Endothelial cell of umbilical vein (primary cell): ENCODE measurements around the gene MTAP. TPM values are rescaled to one million over a fixed set of nuclear protein-coding genes. Genes with fewer than 3 reads are reported as not detected.
A peak's percentile ranks its signal among the peaks of the same experiment; 100 is the strongest.

Experiments used
- BruUV-seq: library from RNA; stranded (reverse); fragments of 400-500 nt; replicated peaks from 2 replicates; lab custom pipeline; 2021; lab: Mats Ljungman, UMichigan
- CTCF ChIA-PET: fragments of 300-600, 350-600 bp; sonication (Branson Sonifier 250); formaldehyde crosslinking; loops from one replicate; lab custom pipeline; 2021; ENCODE audit warnings: antibody characterized with exemption, inconsistent platforms; lab: Charles Lee
- POLR2A ChIA-PET: fragments of 300-600, 350-600 bp; sonication (Branson Sonifier 250); formaldehyde crosslinking; loops from one replicate; lab custom pipeline; 2021; ENCODE audit warnings: antibody characterized with exemption, inconsistent platforms; lab: Charles Lee
- DNase-seq: peaks from one replicate; pipeline ENCODE4 v3.0.0-alpha.2; 2011; ENCODE audit warnings: low read depth, low spot score
- FAIRE-seq: peaks from 2 replicates; lab custom pipeline; 2011; peaks lifted over from hg19 to GRCh38; lab: Jason Lieb, UNC
- H2AFZ ChIP-seq: 2 replicates; pipeline ENCODE4 v1.6.0; 2012; ENCODE audit warnings: low read depth, low read length, control low read depth, inconsistent platforms
- H3K27ac ChIP-seq: 2 replicates; pipeline ENCODE4 v1.5.1; 2011; ENCODE audit warnings: low read depth, mild to moderate bottlenecking, control low read depth, low read length, moderate library complexity; ENCODE audit not compliant: insufficient read depth
- H3K27me3 ChIP-seq, 2 experiments: 2 replicates each; pipeline versions ENCODE4 v1.6.0 to v1.6.1; 2011; ENCODE audit warnings: low read length in 2 of 2, mixed read lengths in 1 of 2; ENCODE audit not compliant: control insufficient read depth in 2 of 2, insufficient read depth in 2 of 2
- H3K36me3 ChIP-seq, 2 experiments: 2 replicates in 1 of 2; 3 replicates in 1 of 2; pipeline ENCODE4 v1.5.1; 2011; ENCODE audit warnings: low read length in 2 of 2, mild to moderate bottlenecking in 1 of 2, moderate library complexity in 1 of 2; ENCODE audit not compliant: control insufficient read depth in 2 of 2, insufficient read depth in 2 of 2; ENCODE audit errors: extremely low read depth in 1 of 2
- H3K4me1 ChIP-seq: 3 replicates; pipeline ENCODE4 v1.5.1; 2011; ENCODE audit warnings: mild to moderate bottlenecking, low read length; ENCODE audit not compliant: control insufficient read depth, insufficient read depth; ENCODE audit errors: extremely low read depth
- H3K4me2 ChIP-seq: 2 replicates; pipeline ENCODE4 v1.6.1; 2011; ENCODE audit warnings: low read length, control low read depth, mixed read lengths; ENCODE audit not compliant: insufficient read depth
- H3K4me3 ChIP-seq, 3 experiments: fragments of 200-600 bp in 1 of 3; sonication (generic), shearing (Covaris generic) in 1 of 3; replicated peaks in 1 of 3; 2 replicates each; pipeline ENCODE4 v1.5.1; 2011 to 2016; ENCODE audit warnings: control low read depth in 3 of 3, low read length in 3 of 3, mild to moderate bottlenecking in 2 of 3, inconsistent platforms in 1 of 3, low read depth in 1 of 3, moderate library complexity in 1 of 3; ENCODE audit not compliant: insufficient read depth in 1 of 3
- H3K79me2 ChIP-seq: 2 replicates; pipeline ENCODE4 v1.6.0; 2012; ENCODE audit warnings: low read length, inconsistent platforms; ENCODE audit not compliant: control insufficient read depth, insufficient read depth
- H3K9ac ChIP-seq: replicated peaks from 2 replicates; pipeline ENCODE3; 2011; ENCODE audit warnings: low read length, control low read depth; ENCODE audit not compliant: insufficient read depth; ENCODE audit errors: extremely low read depth
- H3K9me1 ChIP-seq: replicated peaks from 3 replicates; pipeline ENCODE4 v1.6.0; 2011; ENCODE audit warnings: mild to moderate bottlenecking, low read length; ENCODE audit not compliant: control insufficient read depth, insufficient read depth; ENCODE audit errors: extremely low read depth
- H3K9me3 ChIP-seq: replicated peaks from 2 replicates; pipeline ENCODE4 v1.5.1; 2012; ENCODE audit warnings: low read length, inconsistent platforms; ENCODE audit not compliant: control insufficient read depth, insufficient read depth
- H4K20me1 ChIP-seq: replicated peaks from 2 replicates; pipeline ENCODE3; 2011; ENCODE audit warnings: mild to moderate bottlenecking, low read length; ENCODE audit not compliant: control insufficient read depth, insufficient read depth; ENCODE audit errors: extremely low read depth
- FOS ChIP-seq: IDR thresholded peaks from 2 replicates; pipeline ENCODE4 v1.6.1; 2011; ENCODE audit warnings: mild to moderate bottlenecking, low read length, moderate library complexity, borderline replicate concordance; ENCODE audit not compliant: insufficient read depth
- GATA2 ChIP-seq: IDR thresholded peaks from 2 replicates; pipeline ENCODE4 v1.7.0; 2011; ENCODE audit warnings: low read depth, mild to moderate bottlenecking, moderate library complexity, mixed read lengths, low read length; ENCODE audit not compliant: insufficient read length, insufficient read depth
- JUN ChIP-seq: IDR thresholded peaks from 2 replicates; pipeline ENCODE4 v1.6.1; 2011; ENCODE audit warnings: borderline replicate concordance, low read depth; ENCODE audit not compliant: insufficient read length, insufficient read depth
- POLR2AphosphoS5 ChIP-seq: IDR thresholded peaks from 2 replicates; pipeline ENCODE4 v1.6.1; 2012; ENCODE audit warnings: low read depth, mild to moderate bottlenecking, control low read depth, low read length, moderate library complexity; ENCODE audit not compliant: insufficient read depth
- dilution Hi-C: fragments of 300-500 bp; cut with MboI; formaldehyde crosslinking; loops from one replicate; pipeline ENCODE4 v1.15.0; 2019; ENCODE audit warnings: low sequenced_read_pairs; ENCODE audit not compliant: extremely low pct_ligation_motif_present
- intact Hi-C: fragments of 100-400 bp; cut with micrococcal nuclease; formaldehyde crosslinking; loops from one replicate; pipeline ENCODE4 v1.10.0; 2022
- polyA plus RNA-seq, 4 experiments: library from polyadenylated mRNA; depleted of rRNA in 3 of 4; stranded (reverse) in 3 of 4; unstranded in 1 of 4; fragments of >200 nt; gene quantifications; 2 replicates each; pipeline versions ENCODE4 v1.2.1 to v1.2.3, GENCODE V29; 2011 to 2012; ENCODE audit warnings: missing spikeins in 1 of 4
- total RNA-seq: library from RNA; stranded (reverse); gene quantifications from 2 replicates; pipeline ENCODE4 v1.2.3, GENCODE V29; 2021
- TF ChIP-seq, protein P1 (sequence below), 2 donors: IDR thresholded peaks; 1 replicate in 1 of 2; 2 replicates in 1 of 2; pipeline ENCODE4 v1.5.1; 2011; ENCODE audit warnings: low read length in 2 of 2, mild to moderate bottlenecking in 2 of 2, moderate library complexity in 2 of 2, control low read depth in 1 of 2, inconsistent platforms in 1 of 2, low read depth in 1 of 2; ENCODE audit not compliant: insufficient read depth in 1 of 2; ENCODE audit errors: extremely low read depth in 1 of 2

Gene MTAP
- total and polyA plus RNA-seq, 2 donors (not counting 3 experiments of a cell fraction or from before 2014, with no cell fraction given) = 11.3 to 55.1 TPM

DNA sequence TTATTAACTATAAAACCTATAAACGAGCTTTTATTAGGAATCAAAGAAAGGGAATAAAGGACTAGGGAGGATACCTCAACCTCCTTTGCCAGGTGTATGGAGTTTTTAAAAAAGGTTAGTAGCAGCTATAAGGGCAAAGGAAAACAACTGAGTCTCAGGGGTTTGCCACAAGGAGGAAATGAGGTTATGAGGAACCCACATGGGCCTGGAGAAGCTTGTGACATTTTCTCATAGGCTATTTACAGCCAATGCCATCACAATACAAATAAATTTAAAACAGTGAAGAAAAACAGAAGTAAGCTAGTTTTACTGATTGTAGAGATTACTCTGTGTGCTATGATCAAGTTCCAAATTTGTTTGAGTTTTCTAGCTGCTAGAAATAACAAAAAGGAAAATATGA lies 99.1 kb downstream of the MTAP start:
- FAIRE-seq (no peak), DNase-seq (no peak)
- Histone ChIP-seq H3K4me1 (peaks cover 18% of the 10 kb centered on the region), H3K36me3 (no peaks in the 10 kb centered on the region), H3K4me3 (no peak overlapping the region), H3K4me2 (no peak overlapping the region), H3K27ac (no peak overlapping the region), H4K20me1 (no peaks in the 10 kb centered on the region), H3K9ac (no peak overlapping the region), H3K27me3 (no peaks in the 10 kb centered on the region), H3K9me1 (no peaks in the 10 kb centered on the region), H2AFZ (no peak overlapping the region), H3K9me3 (no peaks in the 10 kb centered on the region), H3K79me2 (no peaks in the 10 kb centered on the region)
- CTCF ChIA-PET = interaction anchor here (0.7 to 1.9 kb wide), 8 partner anchors 8 to 107 kb away, joined by 3 to 7 read pairs (median 4); no protein-coding TSS in a partner anchor
- dilution Hi-C loops (no loop called here), intact Hi-C loops (no loop called here)
- TF ChIP-seq, protein P1, sequence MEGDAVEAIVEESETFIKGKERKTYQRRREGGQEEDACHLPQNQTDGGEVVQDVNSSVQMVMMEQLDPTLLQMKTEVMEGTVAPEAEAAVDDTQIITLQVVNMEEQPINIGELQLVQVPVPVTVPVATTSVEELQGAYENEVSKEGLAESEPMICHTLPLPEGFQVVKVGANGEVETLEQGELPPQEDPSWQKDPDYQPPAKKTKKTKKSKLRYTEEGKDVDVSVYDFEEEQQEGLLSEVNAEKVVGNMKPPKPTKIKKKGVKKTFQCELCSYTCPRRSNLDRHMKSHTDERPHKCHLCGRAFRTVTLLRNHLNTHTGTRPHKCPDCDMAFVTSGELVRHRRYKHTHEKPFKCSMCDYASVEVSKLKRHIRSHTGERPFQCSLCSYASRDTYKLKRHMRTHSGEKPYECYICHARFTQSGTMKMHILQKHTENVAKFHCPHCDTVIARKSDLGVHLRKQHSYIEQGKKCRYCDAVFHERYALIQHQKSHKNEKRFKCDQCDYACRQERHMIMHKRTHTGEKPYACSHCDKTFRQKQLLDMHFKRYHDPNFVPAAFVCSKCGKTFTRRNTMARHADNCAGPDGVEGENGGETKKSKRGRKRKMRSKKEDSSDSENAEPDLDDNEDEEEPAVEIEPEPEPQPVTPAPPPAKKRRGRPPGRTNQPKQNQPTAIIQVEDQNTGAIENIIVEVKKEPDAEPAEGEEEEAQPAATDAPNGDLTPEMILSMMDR (IDR thresholded peaks at IDR 0.05; ENCODE audit: extremely low read depth in 1 of 2, insufficient read depth in 1 of 2, low read depth in 1 of 2, low read length in 2 of 2) = no peak
- POLR2A ChIA-PET = no interaction called here
- BruUV-seq = no TSS peak

DNA sequence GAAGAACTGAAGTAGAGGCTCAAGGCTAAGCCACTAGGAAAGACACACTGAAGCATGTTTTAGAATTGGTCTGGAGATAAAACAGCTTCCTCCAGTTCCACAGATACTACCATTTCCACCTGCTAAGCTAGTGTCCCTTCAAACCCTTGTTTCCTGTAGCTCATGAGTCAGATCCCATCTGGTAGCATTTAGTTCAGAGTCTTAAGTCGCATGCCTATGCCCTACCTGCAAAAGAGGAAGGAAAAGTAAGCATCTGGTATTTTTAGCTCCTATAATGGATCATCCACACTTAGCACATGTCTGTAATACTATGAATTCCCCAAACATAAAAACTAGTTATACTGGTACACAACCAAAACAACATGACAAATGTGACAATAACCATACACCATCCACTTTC lies 99.7 kb downstream of the MTAP start:
- H3K9me3 ChIP-seq = no peaks in the 10 kb centered on the region
- ChIA-PET POLR2A (no interaction called here), CTCF (interaction anchor here (0.7 to 1.9 kb wide), 9 partner anchors 7 to 551 kb away, joined by 3 to 7 read pairs (median 3); no protein-coding TSS in a partner anchor)
- dilution Hi-C loops = no loop called here
- H3K27me3 ChIP-seq = no peaks in the 10 kb centered on the region
- DNase-seq (peak; percentile 25), FAIRE-seq (no peak)
- H3K4me1 ChIP-seq = peaks cover 18% of the 10 kb centered on the region
- TF ChIP-seq FOS = peak; percentile 26
- TF ChIP-seq GATA2 = no peak
- TF ChIP-seq, protein P1 (IDR thresholded peaks at IDR 0.05; ENCODE audit: extremely low read depth in 1 of 2, insufficient read depth in 1 of 2, low read depth in 1 of 2, low read length in 2 of 2) = no peak
- no peak for TF ChIP-seq POLR2AphosphoS5
- TF ChIP-seq JUN = no peak
- H3K36me3 ChIP-seq = no peaks in the 10 kb centered on the region
- no peak overlapping the region for H3K4me2 ChIP-seq
- H3K27ac ChIP-seq = no peak overlapping the region
- no TSS peak for BruUV-seq
- H3K9me1 ChIP-seq = no peaks in the 10 kb centered on the region
- intact Hi-C loops = no loop called here
- no peak overlapping the region for H2AFZ ChIP-seq
- no peak overlapping the region for H3K4me3 ChIP-seq
- no peaks in the 10 kb centered on the region for H3K79me2 ChIP-seq
- H3K9ac ChIP-seq = no peak overlapping the region
- no peaks in the 10 kb centered on the region for H4K20me1 ChIP-seq
